Measurements from ENCODE around the gene ADGRE1. TPM values are rescaled to one million over a fixed set of nuclear protein-coding genes. Genes with fewer than 3 reads are reported as not detected.
"Not testable (repeated sequence)": the region's sequence is repeated elsewhere in the genome, so short reads cannot be mapped to it uniquely, and the experiment has no call there.

Gene ADGRE1
- total RNA-seq, 2 experiments from 2014 or later = 0.44 TPM

DNA sequence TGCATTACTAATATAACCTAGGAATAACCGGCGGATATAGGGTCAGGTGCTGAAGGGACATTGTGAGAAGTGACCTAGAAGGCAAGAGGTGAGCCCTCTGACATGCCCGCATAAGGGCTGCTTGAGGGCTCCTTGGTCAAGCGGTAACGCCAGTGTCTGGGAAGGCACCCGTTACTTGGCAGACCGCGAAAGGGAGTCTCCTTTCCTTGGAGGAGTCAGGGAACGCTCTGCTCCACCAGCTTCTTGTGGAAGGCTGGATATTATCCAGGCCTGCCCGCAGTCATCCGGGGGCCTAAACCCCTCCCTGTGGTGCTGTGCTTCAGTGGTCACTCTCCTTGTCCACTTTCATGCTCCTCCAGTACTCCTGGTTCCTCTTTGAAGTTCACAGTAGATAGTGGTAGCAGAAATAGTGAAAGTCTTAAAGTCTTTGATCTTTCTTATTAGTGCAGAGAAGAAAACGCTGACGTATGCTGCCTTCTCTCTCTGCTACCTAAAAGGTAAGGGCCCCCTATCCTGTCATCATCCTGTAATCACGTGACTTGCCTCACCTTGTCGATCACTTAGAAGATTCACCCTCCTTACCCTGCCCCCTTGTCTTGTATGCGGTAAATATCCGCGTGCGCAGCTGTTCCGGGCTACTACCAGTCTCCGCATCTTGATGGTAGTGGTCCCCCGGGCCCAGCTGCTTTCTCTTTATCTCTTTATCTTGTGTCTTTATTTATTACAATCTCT, 18.1 kb upstream of the ADGRE1 start:
- CTCF ChIA-PET, POLR2A ChIA-PET: not testable (repeated sequence)

DNA sequence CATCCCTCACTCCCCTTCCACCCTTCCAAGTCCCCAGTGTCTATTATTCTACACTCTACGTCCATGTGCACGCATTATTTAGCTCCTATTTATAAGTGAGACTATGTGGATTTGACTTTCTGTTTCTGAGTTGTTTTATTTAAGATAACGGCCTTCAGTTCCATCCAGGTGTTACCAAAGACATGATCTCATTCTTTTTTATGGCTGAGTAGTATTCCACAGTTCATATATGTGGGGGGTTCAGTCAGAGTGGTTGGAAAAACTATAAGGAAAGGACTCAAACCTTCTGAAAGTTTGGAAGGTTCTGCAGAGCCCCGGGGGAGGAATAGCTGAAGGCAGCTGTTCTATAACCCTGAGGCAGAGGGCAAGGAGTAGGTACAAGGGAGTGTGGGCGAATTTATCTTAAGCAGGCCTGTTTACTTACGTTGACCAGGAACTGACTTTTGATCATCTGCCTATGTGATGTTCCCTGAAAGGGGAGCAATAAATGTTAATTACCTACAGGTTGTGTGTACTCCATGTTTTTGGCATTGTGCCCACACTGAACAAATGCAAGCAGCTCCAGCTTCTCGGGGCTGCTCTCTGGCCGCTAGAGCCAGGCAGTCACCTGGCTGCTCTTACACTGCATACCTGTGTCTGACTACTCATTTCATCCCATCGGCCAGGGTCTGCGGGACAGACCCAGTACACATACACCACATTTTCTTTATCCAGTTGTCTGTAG, 13.5 kb upstream of the ADGRE1 start:
- POLR2A ChIA-PET = no interaction called here
- CTCF ChIA-PET = interaction anchor here (1.5 kb wide), 1 partner anchor 10 kb away, joined by 4 read pairs; no protein-coding TSS in a partner anchor

DNA sequence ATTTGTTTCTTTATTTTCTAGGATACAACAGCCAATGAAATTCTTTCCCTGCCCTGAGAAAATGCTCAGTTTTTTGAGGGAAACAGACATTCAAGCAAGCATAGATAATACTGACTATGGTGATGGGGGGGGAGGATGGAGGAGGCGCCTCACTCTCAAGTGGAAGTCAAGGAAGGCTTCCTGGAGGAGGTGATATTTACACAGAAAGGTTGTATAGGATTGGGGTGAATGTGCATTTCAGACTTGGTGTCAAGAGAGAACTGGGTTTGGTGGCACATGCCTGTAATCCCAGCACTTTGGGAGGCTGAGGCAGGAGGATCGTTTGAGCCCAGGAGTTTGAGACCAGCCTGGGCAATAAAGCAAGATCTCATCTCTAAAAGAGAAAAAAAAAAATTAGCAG, 12.2 kb upstream of the ADGRE1 start:
- CTCF ChIA-PET = interaction anchor here (1.5 kb wide), 1 partner anchor 11 kb away, joined by 4 read pairs; no protein-coding TSS in a partner anchor
- POLR2A ChIA-PET = no interaction called here

DNA sequence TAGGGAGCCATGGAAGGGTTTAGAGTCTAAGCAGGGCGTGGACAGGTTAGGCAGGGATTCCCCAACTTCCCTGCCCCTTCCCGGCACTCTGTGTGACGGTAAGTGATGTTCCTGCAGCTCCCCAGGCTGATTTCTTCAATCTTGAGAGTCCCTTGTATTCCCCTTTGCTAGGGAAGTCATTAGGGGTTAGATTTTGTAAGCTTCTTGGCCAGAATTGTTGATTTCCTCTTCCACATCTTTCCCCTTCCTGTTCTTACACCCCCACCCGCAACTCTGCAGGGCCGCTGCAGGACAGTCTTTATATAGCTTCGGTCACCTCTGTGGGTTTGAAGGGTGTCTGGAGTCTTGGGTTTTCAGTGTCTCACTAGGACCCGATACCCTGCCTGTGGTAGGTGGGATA, 10.6 kb upstream of the ADGRE1 start:
- ChIA-PET CTCF (no interaction called here), POLR2A (no interaction called here)

DNA sequence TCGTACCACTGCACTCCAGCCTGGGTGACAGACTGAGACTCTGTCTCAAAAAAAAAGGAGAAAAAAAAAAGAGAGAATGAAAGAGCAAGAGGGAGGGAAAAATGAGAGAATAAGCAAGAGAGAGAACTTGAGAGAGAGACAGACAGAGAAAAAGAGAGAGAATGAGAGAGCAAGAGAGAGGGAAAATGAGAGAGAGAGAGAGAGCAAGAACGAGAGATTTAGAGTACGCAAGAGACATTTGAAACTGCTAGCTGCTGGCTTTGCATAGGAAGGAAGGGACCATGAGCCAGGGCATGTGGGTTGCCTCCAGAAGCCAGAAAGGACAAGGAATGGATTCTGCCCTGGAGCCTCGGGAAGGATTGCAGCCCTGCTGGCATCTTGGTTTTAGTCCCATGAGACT, 9.6 kb upstream of the ADGRE1 start:
- POLR2A ChIA-PET = no interaction called here
- CTCF ChIA-PET = no interaction called here

DNA sequence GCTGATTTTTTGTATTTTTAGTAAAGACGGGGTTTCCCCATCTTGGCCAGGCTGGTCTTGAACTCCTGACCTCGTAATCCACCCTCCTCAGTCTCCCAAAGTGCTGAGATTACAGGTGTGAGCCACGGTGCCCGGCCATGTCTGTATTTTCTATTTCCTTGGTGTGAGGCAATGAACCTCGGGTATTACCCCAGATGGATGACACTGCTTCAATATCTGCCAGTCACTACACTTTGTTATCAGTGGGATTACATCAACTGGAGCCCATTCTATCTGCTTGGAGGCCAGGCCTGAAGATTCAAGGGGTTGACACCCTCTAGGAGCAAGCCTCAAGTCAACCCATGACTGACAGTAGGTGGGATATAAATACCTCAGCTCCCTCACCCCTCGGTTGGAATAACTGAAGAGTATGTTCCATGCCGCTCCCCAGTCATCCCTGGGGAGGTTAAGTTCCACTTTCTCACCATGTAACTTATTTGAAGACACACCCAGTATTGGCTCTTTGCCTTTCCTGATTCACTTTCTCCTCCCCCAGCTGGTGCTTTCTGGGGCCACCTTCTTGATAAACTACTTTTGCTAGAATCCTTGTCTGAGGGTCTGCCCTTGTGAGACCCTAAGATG, 992 bp upstream of the ADGRE1 start:
- POLR2A ChIA-PET = interaction anchor here (0.5 kb wide), 1 partner anchor 1149 kb away, joined by 8 read pairs; no protein-coding TSS in a partner anchor
- CTCF ChIA-PET = no interaction called here

DNA sequence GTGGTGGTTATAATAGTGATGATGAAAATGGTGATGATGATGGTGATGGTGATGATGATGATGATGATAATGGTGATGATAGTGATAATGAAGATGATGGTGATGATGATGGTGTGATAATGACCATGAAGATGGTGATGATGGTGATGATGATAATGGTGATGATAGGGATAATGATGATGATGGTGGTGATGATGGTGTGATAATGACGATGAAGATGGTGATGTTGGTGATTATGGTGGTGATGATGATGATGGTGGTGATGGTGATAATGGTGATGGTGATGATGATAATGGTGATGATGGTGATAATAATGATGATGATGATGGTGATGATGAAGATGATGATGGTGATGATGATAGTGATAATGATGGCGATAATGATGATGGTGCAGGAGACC, 1.6 kb downstream of the ADGRE1 start:
- CTCF ChIA-PET = interaction anchor here (0.7 to 1.3 kb wide), 2 partner anchors 36 to 153 kb away, joined by 3 read pairs; no protein-coding TSS in a partner anchor
- POLR2A ChIA-PET = no interaction called here

DNA sequence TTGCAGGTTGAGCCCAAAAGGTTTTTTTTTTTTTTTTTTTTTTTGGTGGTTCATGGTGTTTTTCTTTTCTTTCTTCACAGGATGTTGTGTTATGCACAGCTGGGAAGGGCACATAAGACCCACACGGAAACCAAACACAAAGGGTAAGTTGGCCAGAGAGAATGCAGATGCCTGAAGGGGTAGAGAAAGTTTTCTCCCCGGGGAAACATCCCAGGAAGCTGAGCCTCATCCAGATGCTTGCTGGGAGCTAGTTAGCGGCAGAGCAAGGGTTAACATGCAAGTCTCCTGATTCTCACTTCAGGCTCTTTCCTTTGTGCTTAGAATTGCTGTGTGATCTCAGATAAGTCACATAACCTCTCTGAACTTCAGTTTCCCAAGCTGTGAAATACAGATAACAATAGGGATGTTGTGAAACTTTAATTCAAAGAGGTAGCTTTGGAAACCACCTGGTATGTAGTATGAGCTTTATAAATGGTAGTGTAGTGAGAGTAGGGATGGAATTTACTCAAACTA, 3.1 kb downstream of the ADGRE1 start:
- CTCF ChIA-PET = interaction anchor here (0.8 to 1.3 kb wide), 2 partner anchors 154 to 209 kb away, joined by 3 to 4 read pairs; no protein-coding TSS in a partner anchor

DNA sequence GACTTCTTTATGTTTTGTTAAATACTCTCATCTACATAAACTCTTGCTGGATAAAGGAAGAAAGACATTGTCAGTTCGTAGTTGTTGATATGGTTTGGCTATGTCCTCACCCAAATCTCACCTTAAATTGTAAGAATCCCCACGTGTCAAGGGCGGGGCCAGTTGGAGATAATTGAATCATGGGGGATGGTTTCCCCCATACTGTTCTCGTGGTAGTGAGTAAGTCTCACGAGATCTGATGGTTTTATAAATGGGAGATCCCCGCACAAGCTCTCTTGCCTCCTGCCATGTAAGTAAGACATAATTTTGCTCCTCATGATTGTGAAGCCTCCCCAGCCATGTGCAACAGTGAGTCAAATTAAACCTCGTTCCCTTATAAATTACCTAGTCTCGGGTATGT, 3.6 kb downstream of the ADGRE1 start:
- ChIA-PET POLR2A (no interaction called here), CTCF (no interaction called here)

More for the DNA sequence above, 3.1 kb downstream of the ADGRE1 start:
- POLR2A ChIA-PET = no interaction called here

DNA sequence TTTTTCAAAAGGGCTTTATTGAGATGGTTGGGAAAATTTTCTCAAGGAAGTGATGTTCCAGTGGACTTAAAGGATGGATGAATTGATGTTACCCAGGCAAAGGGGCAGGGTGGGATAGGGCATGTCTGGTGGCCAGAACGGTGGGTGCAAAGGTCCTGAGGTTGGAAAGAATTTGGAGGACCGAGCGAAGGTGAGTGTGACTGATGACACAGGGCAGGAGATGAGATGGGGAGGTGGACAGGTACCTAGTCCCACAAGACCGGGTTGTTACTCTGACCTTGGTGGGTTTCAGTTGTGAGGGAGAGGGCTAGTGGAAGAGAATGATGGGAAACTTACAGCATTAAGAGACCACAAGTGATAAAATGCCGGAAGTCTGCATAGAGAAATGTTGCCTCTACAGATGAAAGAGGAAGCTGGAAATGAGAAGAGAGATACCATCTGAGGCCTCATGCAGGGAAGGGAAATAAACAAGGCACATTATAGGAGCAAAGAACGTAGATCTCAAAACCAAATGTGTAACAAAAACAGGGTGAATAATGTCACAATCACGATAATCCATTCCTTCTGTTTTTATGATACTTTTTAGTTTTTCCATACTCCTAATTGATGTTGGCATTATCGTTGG, 4.5 kb downstream of the ADGRE1 start:
- ChIA-PET CTCF (no interaction called here), POLR2A (no interaction called here)

DNA sequence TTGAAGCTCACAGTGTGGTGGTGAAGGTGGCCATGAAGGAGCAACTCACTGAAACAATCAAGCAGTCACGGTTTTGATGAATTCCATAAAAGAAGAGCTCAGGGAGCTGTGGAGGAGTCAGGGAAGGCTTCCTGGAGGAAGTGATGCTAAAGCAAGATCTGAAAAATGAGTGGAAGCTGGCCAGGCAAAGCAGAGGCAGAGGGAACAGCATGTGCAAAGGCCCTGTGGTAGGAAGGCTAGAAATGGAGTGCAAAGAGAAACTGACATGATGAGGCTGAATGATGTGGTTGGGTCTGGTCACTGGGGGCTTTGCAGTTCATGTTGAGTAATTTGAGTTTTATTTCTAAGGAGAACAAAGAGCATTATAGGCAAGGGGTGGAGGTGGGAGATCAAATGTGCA, 6.9 kb downstream of the ADGRE1 start:
- ChIA-PET CTCF (no interaction called here), POLR2A (no interaction called here)

DNA sequence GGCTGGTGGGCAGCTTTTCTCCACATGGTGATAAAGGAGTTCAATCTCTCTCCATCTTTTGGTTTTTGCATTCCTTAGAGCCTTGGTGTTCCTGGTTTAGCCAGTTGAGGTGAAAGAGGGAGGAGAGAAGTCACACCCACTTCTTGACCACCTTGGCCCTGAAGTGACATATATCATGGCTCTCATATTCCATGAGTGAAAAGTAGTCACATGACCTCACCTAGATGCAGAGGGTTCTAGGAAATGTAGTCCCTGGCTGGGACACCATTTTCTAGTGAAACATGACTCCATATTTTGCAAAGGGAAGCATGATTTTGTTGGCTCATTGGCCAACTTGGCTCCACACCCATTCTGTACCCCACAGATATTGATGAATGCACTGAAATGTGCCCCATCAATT, 16.1 kb downstream of the ADGRE1 start:
- POLR2A ChIA-PET = no interaction called here
- CTCF ChIA-PET = no interaction called here

DNA sequence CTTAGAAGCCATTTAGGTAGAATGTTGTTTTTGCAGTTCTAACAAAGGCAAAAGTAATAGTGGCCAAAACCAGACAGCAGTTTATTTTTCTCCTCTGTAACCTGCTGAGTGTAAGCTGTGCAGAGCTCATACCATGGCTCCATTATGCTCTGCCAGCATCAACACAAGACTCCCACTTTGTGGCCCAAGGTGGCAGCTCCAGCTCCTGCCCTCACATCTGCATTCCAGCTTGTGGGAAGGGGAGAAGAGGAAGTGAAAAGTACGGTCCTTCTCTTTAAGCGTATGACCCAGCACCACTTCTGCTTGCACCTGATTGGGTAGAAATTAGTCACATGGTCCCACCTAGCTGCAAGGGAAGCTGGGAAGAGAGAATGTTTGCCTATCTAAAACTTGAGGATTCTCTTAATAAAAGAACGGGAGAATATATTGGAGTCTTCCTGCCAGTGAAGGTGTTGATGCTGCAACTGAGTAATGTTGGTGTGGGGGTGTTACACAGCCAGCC, 19.2 kb downstream of the ADGRE1 start:
- CTCF ChIA-PET = no interaction called here
- POLR2A ChIA-PET = no interaction called here

DNA sequence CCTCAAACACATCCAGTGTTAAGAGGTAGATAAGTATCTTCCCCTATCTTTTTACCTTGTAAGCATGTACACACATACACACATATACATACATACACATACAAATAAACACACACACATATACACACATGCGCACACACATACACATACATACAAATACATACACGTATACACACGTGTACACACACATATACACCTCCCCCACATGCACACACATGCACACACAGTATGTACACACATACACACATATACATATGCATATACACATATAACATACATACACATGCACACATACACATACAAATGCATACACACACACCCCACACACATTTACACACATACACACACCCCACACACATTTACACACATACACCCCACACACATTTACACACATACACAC, 24.1 kb downstream of the ADGRE1 start:
- POLR2A ChIA-PET = no interaction called here
- CTCF ChIA-PET = no interaction called here

DNA sequence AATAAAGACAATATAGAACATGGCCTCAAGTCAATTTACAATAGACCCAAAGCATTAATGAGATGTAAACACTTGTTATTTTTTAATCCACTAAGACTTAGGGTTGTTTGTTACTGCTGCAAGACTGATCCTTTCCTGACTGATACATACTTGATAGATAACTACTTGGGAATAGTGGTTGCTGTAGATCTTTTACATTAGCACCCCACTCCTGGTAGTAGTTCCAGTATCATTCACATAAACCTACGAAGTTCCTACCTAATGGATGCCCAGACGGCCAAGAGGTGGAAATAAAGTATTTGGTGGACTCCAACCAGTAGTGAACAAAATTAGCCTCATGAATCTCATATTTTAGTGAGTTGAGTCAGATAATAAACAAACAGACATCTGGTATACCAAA, 26.9 kb downstream of the ADGRE1 start:
- POLR2A ChIA-PET = no interaction called here
- CTCF ChIA-PET = no interaction called here

DNA sequence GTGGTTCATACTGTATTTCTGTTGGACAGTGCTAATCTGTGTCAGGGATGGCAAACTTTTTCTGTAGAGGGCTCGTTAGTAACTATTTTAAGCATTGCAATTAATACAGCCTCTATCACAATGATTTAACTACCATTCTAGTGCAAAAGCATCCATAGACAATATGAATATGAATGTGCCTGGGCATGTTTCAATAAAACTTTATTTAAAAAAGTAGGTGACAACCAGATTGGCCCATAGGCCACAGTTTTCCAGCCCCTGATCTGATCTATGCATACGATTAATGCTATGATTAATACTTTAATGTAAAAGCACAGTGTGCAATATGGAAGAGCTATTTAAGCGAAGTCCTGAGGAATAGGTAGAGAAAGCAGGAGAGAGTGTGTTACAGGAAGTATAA, 29.6 kb downstream of the ADGRE1 start:
- ChIA-PET POLR2A (no interaction called here), CTCF (interaction anchor here (0.7 kb wide), 1 partner anchor 444 kb away, joined by 3 read pairs; no protein-coding TSS in a partner anchor)

DNA sequence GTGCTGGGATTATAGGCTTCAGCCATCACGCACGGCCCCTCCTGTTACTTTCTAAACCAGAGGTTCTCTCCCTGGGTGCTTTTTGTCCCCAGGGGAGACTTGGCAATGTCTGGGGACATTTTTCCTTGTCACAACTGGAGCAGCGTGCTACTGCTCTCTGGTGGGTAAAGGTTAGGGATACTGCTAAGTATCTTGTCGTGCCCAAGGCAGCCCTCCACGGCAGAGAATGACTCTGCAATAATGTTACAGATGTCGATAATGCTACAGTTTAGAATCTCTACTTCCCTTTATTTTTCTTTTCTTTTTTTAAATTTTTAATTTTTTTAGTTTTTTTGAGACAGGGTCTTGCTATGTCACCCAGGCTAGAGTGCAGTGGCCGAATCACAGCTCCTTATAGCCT, 38.0 kb downstream of the ADGRE1 start:
- POLR2A ChIA-PET = no interaction called here
- CTCF ChIA-PET = interaction anchor here (0.6 to 0.7 kb wide), 2 partner anchors 36 to 62 kb away, joined by 3 read pairs; no protein-coding TSS in a partner anchor

DNA sequence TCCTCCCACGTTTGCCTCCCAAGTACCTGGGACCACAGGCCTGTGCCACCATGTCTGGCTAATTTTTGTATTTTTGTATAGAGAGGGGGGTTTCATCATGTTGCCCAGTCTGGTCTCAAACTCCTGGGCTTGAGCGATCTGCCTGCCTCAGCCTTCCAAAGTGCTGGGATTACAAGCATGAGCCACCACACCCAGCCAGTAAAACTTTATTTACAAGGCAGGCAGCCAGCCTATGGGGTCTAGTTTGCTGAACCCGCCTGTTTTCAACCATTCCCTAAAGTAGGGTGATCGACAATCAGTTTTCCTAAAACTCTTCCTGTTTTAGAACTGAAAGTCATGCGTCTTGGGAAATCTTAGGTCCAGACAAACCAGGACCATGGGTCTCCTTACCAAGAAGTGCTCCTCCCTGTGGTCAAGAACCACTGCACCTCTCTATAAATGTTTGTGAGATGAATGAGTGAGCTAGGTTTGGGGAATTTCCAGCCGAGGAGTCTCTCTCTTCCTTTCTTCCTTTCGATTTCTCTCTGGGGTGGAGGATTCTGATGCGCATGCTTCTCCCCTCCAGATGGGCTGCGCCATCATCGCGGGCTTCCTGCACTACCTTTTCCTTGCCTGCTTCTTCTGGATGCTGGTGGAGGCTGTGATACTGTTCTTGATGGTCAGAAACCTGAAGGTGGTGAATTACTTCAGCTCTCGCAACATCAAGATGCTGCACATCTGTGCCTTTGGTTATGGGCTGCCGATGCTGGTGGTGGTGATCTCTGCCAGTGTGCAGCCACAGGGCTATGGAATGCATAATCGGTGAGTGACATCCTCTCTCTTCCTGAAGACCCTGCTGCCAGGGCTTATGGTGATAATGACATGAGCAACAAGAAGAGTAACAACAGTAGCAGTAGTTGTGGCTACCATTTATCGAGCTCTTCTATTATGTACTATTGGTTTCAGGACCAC, 38.7 kb downstream of the ADGRE1 start:
- POLR2A ChIA-PET = interaction anchor here (0.5 to 0.6 kb wide), 2 partner anchors 160 to 441 kb away, joined by 3 to 5 read pairs; no protein-coding TSS in a partner anchor
- CTCF ChIA-PET = interaction anchor here (0.6 to 0.7 kb wide), 2 partner anchors 63 to 156 kb away, joined by 3 to 4 read pairs; no protein-coding TSS in a partner anchor

DNA sequence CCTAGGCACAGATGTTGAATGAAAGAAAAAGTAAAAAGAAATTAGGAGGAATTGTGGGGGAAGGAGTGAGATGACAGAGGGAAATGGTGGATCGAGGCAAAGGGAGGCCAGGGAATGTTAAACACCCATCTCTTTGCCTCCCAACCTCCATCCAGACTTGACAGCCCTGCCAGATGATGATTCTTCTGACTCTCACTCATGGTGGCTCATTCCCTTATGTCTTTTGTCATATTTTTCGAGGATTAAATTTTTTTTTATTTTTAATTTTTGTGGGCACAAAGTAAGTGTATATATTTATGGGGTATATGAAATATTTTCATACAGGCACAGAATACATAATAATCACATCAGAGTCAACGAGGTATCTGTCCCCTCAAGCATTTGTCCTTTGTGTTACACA, 42.8 kb downstream of the ADGRE1 start:
- POLR2A ChIA-PET = no interaction called here
- CTCF ChIA-PET = no interaction called here
